Breast epithelium (tissue), 3 donors: ENCODE data around the gene PIK3CB.

Experiments used
- POLR2A ChIP-seq: fragments of 450-650 bp; IDR thresholded peaks from one replicate; pipeline ENCODE4 v1.6.1; 2016; ENCODE audit warnings: antibody characterized with exemption, mild to moderate bottlenecking, moderate library complexity
- POLR2AphosphoS5 ChIP-seq, 3 donors: sonication (generic); formaldehyde crosslinking; IDR thresholded peaks; one replicate each; pipeline ENCODE4 v1.6.1; 2017; ENCODE audit warnings: antibody characterized with exemption in 3 of 3
- TF ChIP-seq, protein P1 (sequence below), 3 donors: fragments of 450-650 bp; IDR thresholded peaks; one replicate each; pipeline ENCODE4 v1.5.1; 2016 to 2017; ENCODE audit warnings: antibody characterized with exemption in 3 of 3, mild to moderate bottlenecking in 3 of 3, moderate library complexity in 3 of 3

- TF ChIP-seq, protein P1, sequence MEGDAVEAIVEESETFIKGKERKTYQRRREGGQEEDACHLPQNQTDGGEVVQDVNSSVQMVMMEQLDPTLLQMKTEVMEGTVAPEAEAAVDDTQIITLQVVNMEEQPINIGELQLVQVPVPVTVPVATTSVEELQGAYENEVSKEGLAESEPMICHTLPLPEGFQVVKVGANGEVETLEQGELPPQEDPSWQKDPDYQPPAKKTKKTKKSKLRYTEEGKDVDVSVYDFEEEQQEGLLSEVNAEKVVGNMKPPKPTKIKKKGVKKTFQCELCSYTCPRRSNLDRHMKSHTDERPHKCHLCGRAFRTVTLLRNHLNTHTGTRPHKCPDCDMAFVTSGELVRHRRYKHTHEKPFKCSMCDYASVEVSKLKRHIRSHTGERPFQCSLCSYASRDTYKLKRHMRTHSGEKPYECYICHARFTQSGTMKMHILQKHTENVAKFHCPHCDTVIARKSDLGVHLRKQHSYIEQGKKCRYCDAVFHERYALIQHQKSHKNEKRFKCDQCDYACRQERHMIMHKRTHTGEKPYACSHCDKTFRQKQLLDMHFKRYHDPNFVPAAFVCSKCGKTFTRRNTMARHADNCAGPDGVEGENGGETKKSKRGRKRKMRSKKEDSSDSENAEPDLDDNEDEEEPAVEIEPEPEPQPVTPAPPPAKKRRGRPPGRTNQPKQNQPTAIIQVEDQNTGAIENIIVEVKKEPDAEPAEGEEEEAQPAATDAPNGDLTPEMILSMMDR (IDR thresholded peaks at IDR 0.05), result no peak
- TF ChIP-seq POLR2AphosphoS5 (IDR thresholded peaks at IDR 0.05) (no peak), POLR2A (no peak)
Measured at GRCh38 chr3:138782755-138783154, 52.0 kb downstream of the PIK3CB start.
